Loucy (cell line): ENCODE results near the gene AVP.

ENCODE experiments used
- CTCF ChIP-seq: fragments of 200-600 bp; sonication (generic); conservative IDR thresholded peaks from 2 replicates; pipeline ENCODE4 v1.5.1; 2014; ENCODE audit warnings: mild to moderate bottlenecking, antibody characterized with exemption, low read length
- EZH2phosphoT487 ChIP-seq: fragments of 200-600 bp; IDR thresholded peaks from 2 replicates; pipeline ENCODE4 v1.6.1; 2018; ENCODE audit warnings: antibody characterized with exemption, mild to moderate bottlenecking, moderate library complexity, borderline replicate concordance

- TF ChIP-seq CTCF (no peak), EZH2phosphoT487 (no peak)
Observed at GRCh38 chr20:3071610-3072529, 12.7 kb downstream of the AVP start, which contains the start of gene OXT.
